ENCODE data around the gene ACAP1.

- TF ChIP-seq TAF1 (IDR thresholded peaks at IDR 0.05; ENCODE audit: low read depth) (no peak), EP300 (IDR thresholded peaks at IDR 0.05; ENCODE audit: borderline replicate concordance) (no peak), CEBPB (IDR thresholded peaks at IDR 0.05) (no peak)
Measured at GRCh38 chr17:7389924-7390910, 53.9 kb downstream of the ACAP1 start.
